ENCODE results near the gene HLA-DOA. TPM values are rescaled to one million over a fixed set of nuclear protein-coding genes. Genes with fewer than 3 reads are reported as not detected.

HLA-DOA gene
- total and polyA plus RNA-seq, 10 of the 15 experiments (the other 5 are each of a cell fraction or from before 2014, with no cell fraction given), result 8.8 to 108 (median 58.3) TPM

- TF ChIP-seq CREM (IDR thresholded peaks at IDR 0.05; ENCODE audit: low read depth) (no peak), PKNOX1 (IDR thresholded peaks at IDR 0.05) (no peak), SPI1 (IDR thresholded peaks at IDR 0.05; ENCODE audit: borderline replicate concordance, insufficient read depth, low read depth, low read length) (peak; percentile 4; the same call in 1 of the 2 replicates)
- in situ Hi-C loops (cut with MboI), result no loop called here
- FAIRE-seq (no peak), DNase-seq (ENCODE audit: low read depth, low spot score) (no peak), ATAC-seq (no peak)
- no peaks in the 10 kb centered on the region for H3K27me3 ChIP-seq (replicated peaks in 1 of 2; ENCODE audit: control insufficient read depth in 2 of 2, insufficient read depth in 2 of 2, low read length in 1 of 2)
- no peak overlapping the region for H3K4me2 ChIP-seq (ENCODE audit: control insufficient read depth, insufficient read depth)
- intact Hi-C loops (cut with micrococcal nuclease; ENCODE audit: unreplicated experiment), result no loop called here
- H3K9ac ChIP-seq (ENCODE audit: control insufficient read depth, insufficient read depth, low read length), result no peak overlapping the region
- H3K27ac ChIP-seq (ENCODE audit: control insufficient read depth, insufficient read depth), result no peak overlapping the region
- H3K36me3 ChIP-seq (ENCODE audit: control insufficient read depth in 2 of 2, insufficient read depth in 2 of 2, low read length in 1 of 2), result no peaks in the 10 kb centered on the region
- no TSS peak for BruUV-seq (replicated peaks)
- H2AFZ ChIP-seq (ENCODE audit: control insufficient read depth, low read depth, low read length), result no peak overlapping the region
- WGBS (ENCODE audit: insufficient coverage, insufficient replicate concordance, low lambda C conversion rate, missing lambda C conversion rate), result 13% methylated on average over 4 of the region's 4 CpGs
- CTCF ChIA-PET, result interaction anchor here (0.6 to 1.0 kb wide), 3 partner anchors 79 to 256 kb away, joined by 3 to 4 read pairs (median 3); no protein-coding TSS in a partner anchor
- H4K20me1 ChIP-seq (ENCODE audit: control insufficient read depth, insufficient read depth), result no peaks in the 10 kb centered on the region
- H3K79me2 ChIP-seq (ENCODE audit: control insufficient read depth, insufficient read depth, low read length), result no peaks in the 10 kb centered on the region
- SMC1A ChIA-PET (ENCODE audit: uncharacterized antibody, unreplicated experiment), result interaction anchor here (0.6 to 1.1 kb wide), 5 partner anchors 9 to 122 kb away, joined by 3 to 5 read pairs (median 3); no protein-coding TSS in a partner anchor
- peaks cover 7% of the 10 kb centered on the region; the same call in 1 of the 2 replicates for H3K4me1 ChIP-seq (ENCODE audit: control insufficient read depth, insufficient read depth, low read length)
- POLR2A ChIA-PET, result interaction anchor here (0.6 kb wide), 2 partner anchors 14 to 270 kb away, joined by 3 to 8 read pairs; no protein-coding TSS in a partner anchor
- no peak overlapping the region for H3K4me3 ChIP-seq
- RAD21 ChIA-PET (ENCODE audit: unreplicated experiment), result interaction anchor here (0.7 to 1.0 kb wide), 2 partner anchors 58 to 98 kb away, joined by 4 read pairs; no protein-coding TSS in a partner anchor
- no peaks in the 10 kb centered on the region for H3K9me3 ChIP-seq (replicated peaks; ENCODE audit: control insufficient read depth, insufficient read depth, low read length)
These were observed 17.4 kb downstream of the HLA-DOA start for GRCh38 chr6:32991972-32992371.

GRCh38 chr6:32989368-32989767, 20.0 kb downstream of the HLA-DOA start:
- H3K36me3 ChIP-seq (ENCODE audit: control insufficient read depth in 2 of 2, insufficient read depth in 2 of 2, low read length in 1 of 2), result no peaks in the 10 kb centered on the region
- POLR2A ChIA-PET, result interaction anchor here (1.2 to 1.6 kb wide), 2 partner anchors 12 to 56 kb away, joined by 4 read pairs; no protein-coding TSS in a partner anchor
- H3K4me1 ChIP-seq (ENCODE audit: control insufficient read depth, insufficient read depth, low read length), result peaks cover 7% of the 10 kb centered on the region; the same call in 1 of the 2 replicates
- H3K9me3 ChIP-seq (replicated peaks; ENCODE audit: control insufficient read depth, insufficient read depth, low read length), result no peaks in the 10 kb centered on the region
- H3K79me2 ChIP-seq (ENCODE audit: control insufficient read depth, insufficient read depth, low read length), result no peaks in the 10 kb centered on the region
- intact Hi-C loops (cut with micrococcal nuclease; ENCODE audit: unreplicated experiment), result no loop called here
- in situ Hi-C loops (cut with MboI), result loop anchor here (5.0 kb wide), 1 partner anchor 102 kb away; no protein-coding TSS in a partner anchor
- no peak overlapping the region for H3K9ac ChIP-seq (ENCODE audit: control insufficient read depth, insufficient read depth, low read length)
- WGBS (ENCODE audit: insufficient coverage, insufficient replicate concordance, low lambda C conversion rate, missing lambda C conversion rate), result 71% methylated on average over 1 of the region's 1 CpG
- BruUV-seq (replicated peaks), result no TSS peak
- DNase-seq (ENCODE audit: low read depth, low spot score), result no peak
- RAD21 ChIA-PET (ENCODE audit: unreplicated experiment), result interaction anchor here (0.7 to 8.0 kb wide), 4 partner anchors 28 to 121 kb away, joined by 3 to 104 read pairs (median 8); no protein-coding TSS in a partner anchor
- no peak for FAIRE-seq
- SMC1A ChIA-PET (ENCODE audit: uncharacterized antibody, unreplicated experiment), result interaction anchor here (1.0 to 7.7 kb wide), 15 partner anchors 10 to 183 kb away, joined by 3 to 99 read pairs (median 3); partner anchors contain the start of gene TAP2
- H3K4me2 ChIP-seq (ENCODE audit: control insufficient read depth, insufficient read depth), result no peak overlapping the region
- peak; percentile 20; the same call in 1 of the 3 replicates for ATAC-seq
- H3K27me3 ChIP-seq (replicated peaks in 1 of 2; ENCODE audit: control insufficient read depth in 2 of 2, insufficient read depth in 2 of 2, low read length in 1 of 2), result no peaks in the 10 kb centered on the region
- no peak overlapping the region for H3K4me3 ChIP-seq
- CTCF ChIA-PET, result interaction anchor here (0.8 to 9.2 kb wide), 13 partner anchors 9 to 160 kb away, joined by 3 to 367 read pairs (median 7); partner anchors contain the start of genes BRD2, HLA-DMA and HLA-DMB
- H2AFZ ChIP-seq (ENCODE audit: control insufficient read depth, low read depth, low read length), result no peak overlapping the region
- H4K20me1 ChIP-seq (ENCODE audit: control insufficient read depth, insufficient read depth), result no peaks in the 10 kb centered on the region
- H3K27ac ChIP-seq (ENCODE audit: control insufficient read depth, insufficient read depth), result no peak overlapping the region
- TF ChIP-seq POLR2AphosphoS5 (IDR thresholded peaks at IDR 0.05; ENCODE audit: low read length), result no peak
- TF ChIP-seq PKNOX1 (IDR thresholded peaks at IDR 0.05), result peak; percentile 92
- no peak for TF ChIP-seq ZBTB40 (IDR thresholded peaks at IDR 0.05; ENCODE audit: borderline replicate concordance)
- TF ChIP-seq PBX3 (IDR thresholded peaks at IDR 0.05; ENCODE audit: insufficient replicate concordance, low read depth, low read length), result peak; percentile 32
